Left ventricle myocardium inferior (tissue), 1 donor: ENCODE results near the gene COL1A2. TPM values are rescaled to one million over a fixed set of nuclear protein-coding genes. Genes with fewer than 3 reads are reported as not detected.

ENCODE experiments used
- DNase-seq: peaks from one replicate; pipeline ENCODE4 v3.0.0-alpha.2; 2020
- H3K27ac ChIP-seq: fragments of 200-600 bp; replicated peaks from 2 replicates; pipeline ENCODE4 v1.8.0; 2021
- H3K27me3 ChIP-seq: fragments of 200-600 bp; 2 replicates; pipeline ENCODE4 v1.8.0; 2021; ENCODE audit warnings: low read depth
- H3K36me3 ChIP-seq: fragments of 200-600 bp; 2 replicates; pipeline ENCODE4 v1.8.0; 2021
- H3K4me1 ChIP-seq: fragments of 200-600 bp; 2 replicates; pipeline ENCODE4 v1.8.0; 2021
- H3K4me3 ChIP-seq: fragments of 200-600 bp; 2 replicates; pipeline ENCODE4 v1.8.0; 2021; ENCODE audit warnings: mild to moderate bottlenecking, moderate library complexity
- H3K9me3 ChIP-seq: fragments of 200-600 bp; replicated peaks from 2 replicates; pipeline ENCODE4 v1.8.0; 2021
- CTCF ChIP-seq: fragments of 200-600 bp; IDR thresholded peaks from 2 replicates; pipeline ENCODE4 v1.8.0; 2021; ENCODE audit warnings: antibody characterized with exemption, mild to moderate bottlenecking, borderline replicate concordance
- intact Hi-C: fragments of 100-400 bp; cut with micrococcal nuclease; formaldehyde crosslinking; loops from one replicate; pipeline ENCODE4 v1.11.0; 2022
- total RNA-seq: library from RNA; stranded (reverse); fragmentation: NEBNext Ultra II Directional; extraction: Animal tissue kit (Norgen Biotek cat#: 25700); gene quantifications from one replicate; pipeline ENCODE4 v1.2.1, GENCODE V29; 2021
- donor health status: DM: no; HTN: yes; CAD: no; lungs with severe emphysema.

Gene COL1A2
- total RNA-seq, 1 donor from 2014 or later: 96.6 TPM

GRCh38 chr7:94429153-94429552 lies 34.5 kb downstream of the COL1A2 start:
- DNase-seq: no peak
- Histone ChIP-seq H3K27ac (no peak overlapping the region), H3K4me3 (no peak overlapping the region), H3K27me3 (no peaks in the 10 kb centered on the region), H3K36me3 (peaks cover 40% of the 10 kb centered on the region), H3K9me3 (no peaks in the 10 kb centered on the region), H3K4me1 (no peaks in the 10 kb centered on the region)
- intact Hi-C loops: no loop called here
- no peak for TF ChIP-seq CTCF

GRCh38 chr7:94431176-94431575 lies 36.5 kb downstream of the COL1A2 start:
- H3K4me3 ChIP-seq: no peak overlapping the region
- intact Hi-C loops: no loop called here
- no peak overlapping the region for H3K27ac ChIP-seq
- H3K36me3 ChIP-seq: peaks cover 21% of the 10 kb centered on the region
- H3K4me1 ChIP-seq: no peaks in the 10 kb centered on the region
- no peak for DNase-seq
- H3K27me3 ChIP-seq: peaks cover under 1% of the 10 kb centered on the region
- no peak for TF ChIP-seq CTCF
- H3K9me3 ChIP-seq: no peaks in the 10 kb centered on the region

- TF ChIP-seq CTCF: no peak
- Histone ChIP-seq H3K27me3 (peaks cover 6% of the 10 kb centered on the region), H3K36me3 (peaks cover 15% of the 10 kb centered on the region), H3K9me3 (no peaks in the 10 kb centered on the region), H3K4me3 (no peak overlapping the region), H3K4me1 (no peaks in the 10 kb centered on the region), H3K27ac (no peak overlapping the region)
- intact Hi-C loops: no loop called here
- DNase-seq: no peak
Observed at GRCh38 chr7:94431619-94432280, 37.1 kb downstream of the COL1A2 start.

GRCh38 chr7:94432281-94432670 lies 37.6 kb downstream of the COL1A2 start:
- Histone ChIP-seq H3K4me3 (no peak overlapping the region), H3K9me3 (no peaks in the 10 kb centered on the region), H3K27me3 (peaks cover 11% of the 10 kb centered on the region), H3K27ac (no peak overlapping the region), H3K36me3 (peaks cover 10% of the 10 kb centered on the region), H3K4me1 (no peaks in the 10 kb centered on the region)
- intact Hi-C loops: no loop called here
- DNase-seq: no peak
- TF ChIP-seq CTCF: no peak

GRCh38 chr7:94432817-94433216 lies 38.1 kb downstream of the COL1A2 start:
- TF ChIP-seq CTCF: no peak
- DNase-seq: no peak
- Histone ChIP-seq H3K4me3 (no peak overlapping the region), H3K36me3 (peaks cover 6% of the 10 kb centered on the region), H3K27ac (no peak overlapping the region), H3K4me1 (no peaks in the 10 kb centered on the region), H3K27me3 (peaks cover 11% of the 10 kb centered on the region), H3K9me3 (no peaks in the 10 kb centered on the region)
- intact Hi-C loops: no loop called here
